Ovary (tissue), 3 donors: Measurements from ENCODE around the gene POU4F1.

Experiments
- CTCF ChIP-seq, 3 donors: fragments of 450-650 bp in 2 of 3; fragments of 200-600 bp in 1 of 3; IDR thresholded peaks; one replicate each; pipeline versions ENCODE4 v1.5.1 to v1.8.0; 2016 to 2022; ENCODE audit warnings: antibody characterized with exemption in 3 of 3, mild to moderate bottlenecking in 1 of 3
- POLR2A ChIP-seq: fragments of 450-650 bp; IDR thresholded peaks from one replicate; pipeline ENCODE4 v1.6.1; 2017; ENCODE audit warnings: antibody characterized with exemption, mild to moderate bottlenecking, moderate library complexity
- donor health status: DM: no; HTN: no; CAD: no.

- TF ChIP-seq CTCF (IDR thresholded peaks at IDR 0.05) (no peak), POLR2A (no peak)
Measured at GRCh38 chr13:78601874-78602560, 1.3 kb downstream of the POU4F1 start.
